GM12878 (cell line): ENCODE results near the gene CATSPER3. TPM values are rescaled to one million over a fixed set of nuclear protein-coding genes. Genes with fewer than 3 reads are reported as not detected.
A peak's percentile ranks its signal among the peaks of the same experiment; 100 is the strongest.

ENCODE experiments used
- ATAC-seq: fragments of 200-7000 bp; cut with Tn5 transposase; 3 replicates; pipeline ENCODE4 v1.9.1; 2020; ENCODE audit warnings: mild to moderate bottlenecking, moderate library complexity
- BruUV-seq: library from RNA; stranded (reverse); fragments of 400-500 nt; replicated peaks from 2 replicates; lab custom pipeline; 2021; lab: Mats Ljungman, UMichigan
- CTCF ChIA-PET: fragments of 300-600 bp; sonication (Branson Sonifier 250); formaldehyde crosslinking; extraction: SDS; loops from one replicate; lab custom pipeline; 2021; ENCODE audit warnings: inconsistent platforms; lab: Yijun Ruan, JAX
- POLR2A ChIA-PET: fragments of 350-600 bp; formaldehyde crosslinking; extraction: SDS; loops from one replicate; lab custom pipeline; 2021; ENCODE audit warnings: inconsistent platforms; lab: Charles Lee
- RAD21 ChIA-PET: fragments of 300-600 bp; sonication (Branson Sonifier 250); formaldehyde crosslinking; loops from one replicate; lab custom pipeline; 2023; ENCODE audit warnings: antibody characterized with exemption; ENCODE audit not compliant: unreplicated experiment; lab: Charles Lee
- SMC1A ChIA-PET: fragments of 300-600 bp; sonication (Branson Sonifier 250); formaldehyde crosslinking; loops from one replicate; lab custom pipeline; 2023; ENCODE audit not compliant: unreplicated experiment, uncharacterized antibody; lab: Charles Lee
- DNase-seq: peaks from one replicate; pipeline ENCODE4 v3.0.0-alpha.2; 2011; ENCODE audit warnings: low read depth, low spot score
- FAIRE-seq: peaks from 3 replicates; lab custom pipeline; 2011; peaks lifted over from hg19 to GRCh38; lab: Jason Lieb, UNC
- H2AFZ ChIP-seq: 2 replicates; pipeline ENCODE4 v1.6.0; 2011; ENCODE audit warnings: low read depth, low read length, control low read depth; ENCODE audit not compliant: control insufficient read depth
- H3K27ac ChIP-seq: 2 replicates; pipeline ENCODE4 v1.5.1; 2011; ENCODE audit warnings: control low read depth; ENCODE audit not compliant: control insufficient read depth, insufficient read depth
- H3K27me3 ChIP-seq, 2 experiments: replicated peaks in 1 of 2; 2 replicates each; pipeline versions ENCODE4 v1.6.0 to v1.6.1; 2011; ENCODE audit warnings: low read length in 1 of 2; ENCODE audit not compliant: control insufficient read depth in 2 of 2, insufficient read depth in 2 of 2
- H3K36me3 ChIP-seq, 2 experiments: 2 replicates each; pipeline ENCODE4 v1.5.1; 2011; ENCODE audit warnings: low read length in 1 of 2; ENCODE audit not compliant: control insufficient read depth in 2 of 2, insufficient read depth in 2 of 2
- H3K4me1 ChIP-seq: 2 replicates; pipeline ENCODE4 v1.6.1; 2011; ENCODE audit warnings: mild to moderate bottlenecking, low read length, moderate library complexity, mixed read lengths; ENCODE audit not compliant: control insufficient read depth, insufficient read depth
- H3K4me2 ChIP-seq: 2 replicates; pipeline ENCODE4 v1.6.0; 2011; ENCODE audit warnings: control low read depth; ENCODE audit not compliant: control insufficient read depth, insufficient read depth
- H3K4me3 ChIP-seq: fragments of 200-600 bp; sonication (generic); 2 replicates; pipeline ENCODE4 v1.5.1; 2016
- H3K79me2 ChIP-seq: 2 replicates; pipeline ENCODE4 v1.6.0; 2011; ENCODE audit warnings: low read length; ENCODE audit not compliant: control insufficient read depth, insufficient read depth
- H3K9ac ChIP-seq: 2 replicates; pipeline ENCODE4 v1.8.0; 2011; ENCODE audit warnings: low read length, control low read depth, mixed read lengths; ENCODE audit not compliant: control insufficient read depth, insufficient read depth
- H3K9me3 ChIP-seq: replicated peaks from 3 replicates; pipeline ENCODE4 v1.5.1; 2011; ENCODE audit warnings: mild to moderate bottlenecking, low read length; ENCODE audit not compliant: control insufficient read depth, insufficient read depth
- H4K20me1 ChIP-seq: 2 replicates; pipeline ENCODE4 v1.6.0; 2011; ENCODE audit not compliant: control insufficient read depth, insufficient read depth
- BHLHE40 ChIP-seq, 2 experiments: fragments of 450-650 bp in 1 of 2; IDR thresholded peaks; 2 replicates each; pipeline ENCODE4 v1.6.1; 2011 to 2017; ENCODE audit warnings: low read depth in 2 of 2, borderline replicate concordance in 1 of 2, improper control_type of control experiment in 1 of 2, low read length in 1 of 2, mild to moderate bottlenecking in 1 of 2
- EED ChIP-seq: sonication (generic); IDR thresholded peaks from 2 replicates; pipeline ENCODE4 v1.6.1; 2016; ENCODE audit warnings: antibody characterized with exemption, low read depth
- GABPA ChIP-seq: IDR thresholded peaks from 2 replicates; pipeline ENCODE4 v1.6.1; 2014; ENCODE audit warnings: antibody characterized with exemption, low read depth, mild to moderate bottlenecking, inconsistent platforms
- JUNB ChIP-seq: IDR thresholded peaks from 2 replicates; pipeline ENCODE4 v1.6.1; 2016; ENCODE audit warnings: antibody characterized with exemption, mild to moderate bottlenecking
- NR2C1 ChIP-seq: fragments of 450-650 bp; IDR thresholded peaks from 2 replicates; pipeline ENCODE4 v1.6.1; 2017; ENCODE audit warnings: antibody characterized with exemption, mild to moderate bottlenecking, moderate library complexity
- NR2F1 ChIP-seq: fragments of 450-650 bp; conservative IDR thresholded peaks from 2 replicates; pipeline ENCODE4 v1.6.1; 2017; ENCODE audit warnings: mild to moderate bottlenecking
- RUNX3 ChIP-seq: IDR thresholded peaks from 2 replicates; pipeline ENCODE4 v1.6.1; 2012; ENCODE audit warnings: low read length, inconsistent platforms
- SIN3A ChIP-seq: IDR thresholded peaks from 2 replicates; pipeline ENCODE4 v1.6.1; 2012; ENCODE audit warnings: low read depth, low read length, improper control_type of control experiment
- TCF7 ChIP-seq: IDR thresholded peaks from 2 replicates; pipeline ENCODE4 v1.6.1; 2014; ENCODE audit warnings: antibody characterized with exemption, borderline replicate concordance
- WGBS: methylation state at CpG from one replicate; pipeline ENCODE4 v1.1.6; 2016; ENCODE audit warnings: low lambda C conversion rate; ENCODE audit not compliant: insufficient replicate concordance, insufficient coverage; ENCODE audit errors: missing lambda C conversion rate; 5-methylcytosine and 5-hydroxymethylcytosine counted together
- in situ Hi-C: fragments of 300-500 bp; cut with MboI; formaldehyde crosslinking; loops from 9 replicates; pipeline ENCODE4 v1.14.3; 2018; ENCODE audit warnings: mixed read lengths
- intact Hi-C: fragments of 100-400 bp; cut with micrococcal nuclease; formaldehyde crosslinking; loops from one replicate; pipeline ENCODE4 v1.14.2; 2022; ENCODE audit not compliant: unreplicated experiment
- polyA plus RNA-seq, 11 experiments: library from polyadenylated mRNA; depleted of rRNA in 4 of 11; unstranded in 6 of 11; stranded (reverse) in 5 of 11; fragments of >200 nt; fragmentation: Nextera tagmentation in 4 of 11; fragmentation: Illumina TruSeq in 1 of 11; extraction: Ambion mirVana in 4 of 11; extraction: Trizol in 1 of 11; gene quantifications; 1 replicate in 1 of 11; 2 replicates in 10 of 11; pipeline versions ENCODE4 v1.2.1 to v1.2.3, GENCODE V29; 2011 to 2016; ENCODE audit warnings: inconsistent platforms in 2 of 11, missing spikeins in 2 of 11, low read depth in 1 of 11
- total RNA-seq, 4 experiments: library from RNA; depleted of rRNA in 3 of 4; stranded (reverse); fragments of >200 nt in 3 of 4; fragmentation: Illumina TruSeq in 1 of 4; extraction: Trizol in 1 of 4; gene quantifications; 2 replicates each; pipeline versions ENCODE4 v1.2.1 to v1.2.3, GENCODE V29; 2013 to 2021

The CATSPER3 gene
- total and polyA plus RNA-seq, 10 of the 15 experiments (the other 5 are each of a cell fraction or from before 2014, with no cell fraction given) = 0.06 to 0.38 (median 0.13) TPM; not detected in 4

DNA sequence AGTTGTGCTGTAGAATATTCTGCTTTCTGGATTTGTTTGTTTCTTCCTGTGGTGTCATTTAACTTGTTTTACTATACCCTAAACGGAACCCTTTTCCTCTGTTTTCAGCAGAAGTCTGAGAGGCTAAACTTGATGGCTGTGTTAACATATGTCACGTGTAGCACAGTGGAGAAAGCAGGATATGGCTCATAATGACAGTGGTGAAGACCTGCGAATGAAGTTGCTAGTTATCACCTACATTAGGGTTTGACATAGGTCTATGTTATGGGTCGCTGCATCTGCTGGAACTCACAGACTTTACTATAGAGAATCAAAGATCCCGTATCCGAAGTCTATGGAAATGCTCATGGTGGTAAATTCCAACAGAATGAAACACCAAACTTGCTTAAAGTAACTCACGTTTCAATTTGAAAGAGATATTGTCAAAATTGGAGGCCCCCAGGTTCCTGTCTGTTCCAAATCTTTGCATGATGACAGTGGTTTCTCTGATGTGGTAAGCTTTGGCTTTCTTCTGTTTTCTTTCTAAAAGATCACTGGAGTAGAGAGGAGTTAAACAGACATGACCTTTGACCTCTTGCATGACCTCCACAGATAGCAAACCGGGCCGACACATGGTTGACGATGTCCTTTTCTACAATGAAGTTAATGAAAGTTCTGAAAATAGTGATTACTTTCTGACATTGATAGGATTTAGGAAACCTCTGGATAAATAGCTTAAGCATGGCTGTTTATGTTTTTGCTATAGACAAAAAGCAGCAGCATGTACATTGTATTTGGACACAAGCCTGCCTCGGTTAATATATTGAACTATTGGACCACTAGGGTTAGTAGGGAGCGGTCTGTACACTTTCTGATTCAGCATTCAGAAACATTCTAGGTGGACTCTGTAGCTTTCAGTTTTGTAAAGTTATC, 3.1 kb upstream of the CATSPER3 start:
- in situ Hi-C loops (no loop called here), intact Hi-C loops (no loop called here)
- RAD21 ChIA-PET = no interaction called here
- POLR2A ChIA-PET = no interaction called here
- Histone ChIP-seq H2AFZ (no peak overlapping the region), H3K4me3 (no peak overlapping the region), H4K20me1 (no peaks in the 10 kb centered on the region), H3K9me3 (no peaks in the 10 kb centered on the region), H3K4me2 (no peak overlapping the region), H3K4me1 (no peaks in the 10 kb centered on the region), H3K27me3 (no peaks in the 10 kb centered on the region), H3K27ac (no peak overlapping the region), H3K36me3 (no peaks in the 10 kb centered on the region), H3K79me2 (no peaks in the 10 kb centered on the region), H3K9ac (no peak overlapping the region)
- TF ChIP-seq SIN3A (no peak), RUNX3 (peak; percentile 66), JUNB (no peak), EED (no peak), NR2C1 (peak; percentile 52), GABPA (no peak), NR2F1 (peak; percentile 61), TCF7 (peak; percentile 69), BHLHE40 (IDR thresholded peaks at IDR 0.05; ENCODE audit: borderline replicate concordance in 1 of 2, low read depth in 2 of 2, low read length in 1 of 2) (peak in 1 of 2 experiments; percentile 34; a peak in 1 of 4 replicates)
- no TSS peak for BruUV-seq
- 80% methylated on average over 12 of the region's 12 CpGs for WGBS
- FAIRE-seq (no peak), DNase-seq (no peak), ATAC-seq (no peak)
- CTCF ChIA-PET = interaction anchor here (1.0 to 1.7 kb wide), 2 partner anchors 12 to 226 kb away, joined by 3 to 5 read pairs; no protein-coding TSS in a partner anchor
- SMC1A ChIA-PET = interaction anchor here (1.3 kb wide), 1 partner anchor 19 kb away, joined by 4 read pairs; no protein-coding TSS in a partner anchor
